HuH-7.5 (cell line): ENCODE data around the gene ZBTB7C.

Experiments
- DNase-seq: peaks from one replicate; pipeline ENCODE4 v3.0.0; 2011; ENCODE audit warnings: low spot score

The ZBTB7C gene

GRCh38 chr18:47992976-47993375, 416.2 kb downstream of the ZBTB7C start:
- no peak for DNase-seq

- DNase-seq: no peak
Observed at GRCh38 chr18:47992266-47992665, 416.9 kb downstream of the ZBTB7C start.

GRCh38 chr18:47990981-47991380, 418.2 kb downstream of the ZBTB7C start:
- no peak for DNase-seq

GRCh38 chr18:47987388-47987699, 421.8 kb downstream of the ZBTB7C start:
- no peak for DNase-seq

- DNase-seq: no peak
Observed at GRCh38 chr18:47986620-47987387, 422.4 kb downstream of the ZBTB7C start.

- no peak for DNase-seq
Observed at GRCh38 chr18:47985866-47986265, 423.3 kb downstream of the ZBTB7C start.

GRCh38 chr18:47984991-47985390, 424.2 kb downstream of the ZBTB7C start:
- no peak for DNase-seq

GRCh38 chr18:47983946-47984345, 425.2 kb downstream of the ZBTB7C start:
- no peak for DNase-seq

GRCh38 chr18:47983055-47983454, 426.1 kb downstream of the ZBTB7C start:
- no peak for DNase-seq

GRCh38 chr18:47981830-47982229, 427.4 kb downstream of the ZBTB7C start:
- DNase-seq: no peak

- DNase-seq: no peak
Observed at GRCh38 chr18:47981320-47981719, 427.9 kb downstream of the ZBTB7C start.

GRCh38 chr18:47979611-47980200, 429.5 kb downstream of the ZBTB7C start:
- DNase-seq: no peak

- DNase-seq: no peak
Observed at GRCh38 chr18:47978603-47979002, 430.6 kb downstream of the ZBTB7C start.

- DNase-seq: no peak
Observed at GRCh38 chr18:47978141-47978540, 431.0 kb downstream of the ZBTB7C start.
